ACHN (cell line): ENCODE data around the gene ZNF514.
"Not testable (repeated sequence)": the region's sequence is repeated elsewhere in the genome, so short reads cannot be mapped to it uniquely, and the experiment has no call there.

ENCODE experiments used
- DNase-seq: peaks from one replicate; pipeline ENCODE4 v3.0.0-alpha.2; 2015
- in situ Hi-C: cut with HindIII; loops from 2 replicates; pipeline ENCODE4 v1.10.0; 2017; ENCODE audit warnings: low sequenced_read_pairs, low pct_ligation_motif_present, low pct_unique_long_range_greater_than_20kb

The ZNF514 gene

DNA sequence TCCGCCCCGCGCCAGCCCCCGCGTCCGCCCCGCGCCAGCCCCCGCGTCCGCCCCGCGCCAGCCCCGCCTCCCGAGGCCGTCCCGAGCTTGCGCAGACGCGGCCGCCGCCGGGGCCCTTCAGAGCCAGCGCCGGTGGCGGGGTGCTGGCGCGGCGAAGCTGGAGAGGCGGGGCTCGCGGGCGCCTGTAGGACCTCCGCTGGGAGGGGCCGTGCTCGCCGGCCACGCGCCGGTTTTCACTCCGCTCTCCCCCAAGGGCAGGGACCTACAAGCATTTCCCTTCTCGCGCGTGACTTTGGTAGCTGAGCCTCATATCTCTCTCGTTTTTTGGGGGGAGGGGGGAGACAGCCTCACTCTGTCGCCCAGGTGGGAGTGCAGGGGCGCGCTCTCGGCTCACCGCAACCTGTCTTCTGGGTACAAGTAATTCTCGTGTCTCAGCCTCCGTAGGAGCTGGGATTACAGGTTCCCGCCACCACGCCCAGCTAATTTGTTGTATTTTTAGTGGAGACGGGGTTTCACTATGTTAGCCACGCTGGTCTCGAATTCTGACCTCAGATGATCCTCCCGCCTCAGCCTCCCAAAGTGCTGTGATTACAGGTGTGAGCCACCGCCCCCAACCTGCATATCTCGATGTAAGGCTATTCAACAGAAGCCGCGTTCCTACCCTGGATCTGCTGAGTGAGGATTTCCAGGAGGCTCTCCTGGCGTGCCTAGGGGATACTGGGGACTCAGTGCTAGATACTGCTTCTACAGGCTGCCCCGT is at the start of gene ZNF514:
ZNF514 (minus strand) TSS at position 159 of the 760 bp plus-strand sequence. CDS start 6,595 bp downstream, outside the sequence.
- in situ Hi-C loops = no loop called here

DNA sequence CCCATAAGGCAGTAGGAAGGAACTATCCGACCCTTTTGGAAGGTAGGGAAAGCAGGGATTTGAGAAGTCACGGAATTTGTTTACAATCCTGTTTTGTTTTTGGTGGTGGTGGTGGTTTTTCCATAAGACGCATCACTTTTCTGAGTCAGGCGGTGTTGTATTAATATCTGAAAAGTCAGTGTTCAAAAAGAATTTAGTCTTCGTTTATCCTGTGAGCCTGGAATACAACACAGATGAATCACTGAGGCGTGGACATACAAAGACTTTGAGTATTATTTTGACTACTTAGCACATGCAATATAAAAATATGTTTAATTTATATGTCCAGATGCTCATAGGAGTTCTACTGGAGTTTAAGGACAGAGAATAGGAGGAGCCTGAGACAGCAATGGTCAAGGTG is 48.5 kb upstream of the ZNF514 start:
- DNase-seq = no peak
- in situ Hi-C loops = no loop called here

More for the DNA sequence above, at the start of gene ZNF514:
- DNase-seq = peak; percentile 80

DNA sequence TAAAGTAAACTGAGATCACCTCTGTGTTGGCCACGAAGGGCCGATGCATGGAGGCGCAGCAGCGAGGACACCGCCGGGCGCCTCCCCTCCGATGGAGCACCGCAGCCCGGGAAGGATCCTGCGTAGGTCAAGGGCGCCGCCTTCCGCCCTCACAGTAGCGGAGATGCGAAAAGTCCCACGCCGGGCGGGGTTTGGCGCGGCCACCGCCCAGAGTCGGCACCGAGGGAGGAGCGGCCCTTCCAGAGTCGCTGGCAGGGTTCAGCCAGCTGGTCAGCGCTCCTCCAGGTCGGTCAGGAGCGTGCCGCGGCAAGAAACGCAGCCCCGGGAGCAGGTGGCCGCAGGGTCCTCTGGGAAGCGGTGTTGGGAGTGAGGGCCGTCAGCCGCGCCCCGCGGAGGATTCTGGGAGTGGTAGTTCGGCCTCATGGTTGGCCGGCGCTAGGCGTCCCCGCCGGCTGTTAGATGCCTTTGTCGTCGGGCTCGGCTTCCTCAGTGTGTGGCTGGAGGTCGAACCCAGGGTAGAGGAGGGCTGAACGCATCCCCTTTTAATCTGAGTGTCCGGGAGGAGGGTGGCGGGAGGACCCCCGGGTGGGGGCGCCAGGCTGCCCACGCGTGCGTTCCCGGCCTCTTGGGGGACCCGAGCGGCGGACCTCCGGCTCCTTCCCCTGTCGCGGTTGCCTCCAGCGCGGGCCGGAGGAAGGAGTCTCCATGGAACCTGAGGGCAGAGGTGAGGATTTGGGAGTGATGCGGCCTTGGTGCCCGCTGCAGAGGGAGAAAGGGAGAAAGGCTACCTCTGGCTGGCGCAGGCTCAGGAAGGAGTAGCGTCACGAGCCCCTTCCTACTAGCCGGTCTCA is 47.7 kb upstream of the ZNF514 start, which contains the start of gene ZNF892:
ZNF892 (plus strand) TSS at position 411 of the 851 bp plus-strand sequence; CDS start at position 706, 295 bp downstream.
- DNase-seq = peak; percentile 90
- in situ Hi-C loops = no loop called here

DNA sequence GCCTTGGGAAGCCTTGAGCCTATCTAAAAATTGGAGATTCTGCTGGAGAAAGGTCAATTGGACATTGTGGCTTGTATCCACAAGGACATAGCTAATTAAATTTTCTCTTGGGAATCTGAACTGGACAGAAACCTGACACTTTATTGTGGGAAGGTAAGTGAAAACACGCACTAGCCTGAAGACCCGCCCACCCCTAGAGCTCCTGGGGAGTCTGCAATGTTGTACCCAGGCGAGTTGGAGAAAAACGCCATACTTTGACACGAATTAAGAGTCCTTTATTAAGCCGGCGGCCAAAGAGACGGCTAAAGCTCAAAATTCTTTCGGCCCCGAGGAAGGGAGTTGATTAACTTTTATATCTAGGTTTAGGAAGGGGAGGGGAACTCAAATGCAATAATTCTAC is 46.4 kb upstream of the ZNF514 start:
- in situ Hi-C loops = no loop called here
- DNase-seq = no peak

DNA sequence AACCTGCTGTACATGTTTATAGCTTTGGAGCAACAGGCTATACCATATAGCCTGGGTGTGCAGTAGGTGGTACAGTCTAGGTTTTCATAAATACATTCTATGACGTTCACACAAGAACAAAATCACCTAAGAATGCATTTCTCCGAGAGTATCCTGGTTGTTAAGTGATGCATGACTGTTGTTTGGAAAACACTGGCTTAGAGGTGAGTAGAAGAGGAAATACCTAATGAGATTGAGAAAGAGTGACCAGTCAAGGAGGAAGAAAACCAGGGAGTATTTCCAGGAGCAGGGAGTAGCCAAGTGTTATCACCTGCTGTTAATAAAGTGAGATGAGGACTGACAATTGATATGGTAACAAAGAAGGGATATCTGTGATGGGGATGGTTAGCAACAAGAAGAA is 44.7 kb upstream of the ZNF514 start:
- in situ Hi-C loops = no loop called here
- DNase-seq = no peak

DNA sequence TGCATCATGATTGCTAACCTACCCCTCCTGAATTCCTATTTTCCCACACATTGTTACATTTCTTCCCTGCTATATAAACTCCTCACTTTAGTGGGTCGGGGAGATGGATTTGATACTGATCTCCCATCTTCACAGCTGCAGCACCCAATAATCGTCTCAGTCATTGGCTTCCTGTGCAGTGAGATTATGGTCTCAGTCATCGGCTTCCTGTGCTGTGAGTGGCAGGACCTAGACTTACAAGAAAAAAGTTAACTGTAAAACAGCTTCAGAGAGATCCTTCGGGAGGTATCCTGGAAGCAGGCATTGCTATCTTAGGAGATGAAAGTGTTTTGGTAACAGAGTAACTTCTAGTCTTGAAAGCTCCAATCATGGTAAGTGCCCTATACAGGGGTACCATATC is 44.3 kb upstream of the ZNF514 start:
- in situ Hi-C loops = no loop called here
- DNase-seq = no peak

DNA sequence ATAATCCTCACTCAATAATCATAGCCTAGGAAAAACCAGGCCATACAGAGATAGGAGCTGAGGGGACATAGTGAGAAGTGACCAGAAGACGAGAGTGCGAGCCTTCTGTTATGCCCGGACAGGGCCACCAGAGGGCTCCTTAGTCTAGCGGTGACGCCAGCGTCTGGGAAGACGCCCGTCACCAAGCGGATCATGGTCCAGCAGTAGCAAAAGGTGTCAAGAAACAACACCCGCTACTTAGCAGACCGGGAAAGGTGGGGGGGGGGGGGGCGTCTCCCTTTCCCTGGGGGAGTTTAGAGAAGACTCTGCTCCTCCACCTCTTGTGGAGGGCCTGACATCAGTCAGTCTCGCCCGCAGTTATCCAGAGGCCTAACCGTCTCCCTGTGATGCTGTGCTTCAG is 33.3 kb upstream of the ZNF514 start:
- in situ Hi-C loops = not testable (repeated sequence)
- DNase-seq = peak; percentile 34

DNA sequence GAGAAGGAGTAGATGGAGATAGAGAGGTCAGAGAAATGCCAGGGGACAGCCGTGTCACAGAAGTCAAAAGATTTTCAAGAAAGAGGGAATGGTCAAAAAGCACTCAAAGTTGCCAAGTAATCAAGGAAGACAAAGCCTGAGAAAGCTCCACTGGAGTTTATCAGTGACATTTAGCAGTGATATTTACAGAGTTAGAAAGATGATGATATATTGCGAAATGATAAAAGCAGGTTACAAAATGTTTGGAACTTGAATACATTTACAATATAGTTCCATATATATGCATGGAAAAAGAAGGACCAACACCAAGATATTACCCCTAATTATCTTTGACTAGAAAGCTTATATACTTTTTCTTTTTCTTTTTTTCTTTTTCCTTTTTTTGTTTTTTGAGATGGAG is 26.3 kb upstream of the ZNF514 start:
- in situ Hi-C loops = no loop called here
- no peak for DNase-seq

DNA sequence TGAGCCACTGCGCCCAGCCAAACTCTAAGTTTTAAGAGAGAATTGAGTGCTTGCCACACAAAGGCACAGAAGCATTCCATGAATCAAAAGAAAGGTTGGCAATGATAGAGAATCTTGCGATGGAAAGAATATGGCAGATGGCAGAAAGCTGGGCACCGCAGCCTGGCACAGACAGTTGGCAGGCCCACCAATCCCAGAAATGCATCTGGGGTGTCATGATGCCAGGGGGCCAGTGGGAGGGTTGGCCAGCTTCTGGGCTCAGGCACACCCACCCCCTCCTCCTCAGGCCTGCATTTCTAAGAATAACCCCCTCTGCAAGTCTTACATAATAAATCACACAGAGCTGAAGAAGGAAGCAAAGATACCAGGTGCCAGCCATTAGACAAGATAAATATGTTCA is 25.5 kb upstream of the ZNF514 start:
- no peak for DNase-seq
- in situ Hi-C loops = no loop called here

DNA sequence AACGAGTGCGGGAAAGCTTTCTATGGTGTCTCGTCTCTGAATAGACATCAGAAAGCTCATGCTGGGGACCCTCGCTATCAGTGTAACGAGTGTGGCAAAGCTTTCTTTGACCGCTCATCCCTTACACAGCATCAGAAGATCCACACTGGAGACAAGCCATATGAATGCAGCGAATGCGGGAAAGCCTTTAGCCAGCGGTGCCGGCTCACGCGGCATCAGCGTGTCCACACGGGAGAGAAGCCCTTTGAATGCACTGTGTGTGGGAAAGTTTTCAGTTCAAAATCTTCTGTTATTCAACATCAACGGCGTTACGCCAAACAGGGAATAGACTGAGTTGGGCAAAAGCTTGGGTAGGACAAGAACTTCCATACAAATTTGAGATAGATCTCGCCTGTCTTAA is 22.1 kb upstream of the ZNF514 start:
- no peak for DNase-seq
- in situ Hi-C loops = no loop called here

DNA sequence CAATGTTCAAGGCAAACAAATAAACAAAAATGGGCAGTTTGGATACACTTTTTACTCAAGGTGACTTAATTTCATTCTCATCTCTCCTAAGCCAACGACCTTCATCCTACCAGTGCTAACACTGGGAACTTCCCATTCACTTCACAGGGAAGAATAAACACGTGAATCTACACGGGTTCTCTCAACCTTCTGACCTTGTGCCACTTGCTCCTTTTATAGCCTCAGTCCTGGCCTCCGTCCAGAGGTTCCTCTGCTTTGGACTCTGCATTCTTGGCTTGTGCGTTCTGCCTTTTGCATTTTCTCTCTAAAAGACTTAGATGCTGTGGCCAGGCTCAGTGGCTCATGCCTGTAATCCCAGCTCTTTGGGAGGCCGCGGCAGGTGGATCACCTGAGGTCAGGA is 19.8 kb upstream of the ZNF514 start:
- no peak for DNase-seq
- in situ Hi-C loops = no loop called here

DNA sequence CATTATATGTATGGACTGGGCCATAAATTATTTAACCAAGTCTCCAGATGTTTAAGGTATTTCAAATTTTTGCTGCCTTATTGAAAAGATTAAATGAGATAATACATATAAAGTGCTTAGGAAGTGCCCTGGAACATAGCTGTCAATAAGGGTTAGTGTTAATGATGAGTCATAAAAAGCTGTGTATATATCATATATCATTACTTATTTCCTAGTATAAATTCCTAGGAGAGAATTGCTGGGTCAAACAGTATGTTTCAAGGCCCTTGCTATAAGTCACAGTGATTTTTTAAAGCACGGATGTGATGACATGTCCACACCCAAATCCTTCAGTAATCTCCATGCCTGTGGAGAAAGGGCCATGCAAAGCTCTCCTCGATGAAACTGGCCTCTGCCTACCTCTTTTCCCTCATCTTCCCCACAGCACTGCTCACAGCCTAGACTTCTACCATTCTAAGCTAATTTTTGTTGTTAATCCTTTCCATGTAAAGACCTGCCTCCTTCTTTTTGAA is 14.4 kb upstream of the ZNF514 start:
- in situ Hi-C loops = no loop called here
- no peak for DNase-seq

DNA sequence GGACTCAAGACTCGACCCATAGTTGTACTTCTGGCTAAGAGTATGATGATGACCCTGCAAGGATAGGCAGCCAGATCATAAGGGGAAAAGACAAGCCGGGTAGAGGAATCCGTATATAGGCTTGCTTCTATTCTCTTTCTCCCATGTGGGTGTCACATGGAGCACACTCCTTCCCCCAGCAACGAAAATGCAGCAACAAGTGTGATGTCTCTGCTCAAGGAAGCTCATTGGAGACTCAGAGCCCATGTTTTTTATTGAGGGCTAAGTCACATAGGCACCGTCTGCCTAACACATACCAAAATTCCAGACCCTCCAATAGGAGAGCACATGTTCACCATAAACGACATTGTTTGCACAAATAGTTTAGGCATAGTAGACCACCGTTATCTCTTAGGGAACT is 12.3 kb upstream of the ZNF514 start:
- in situ Hi-C loops = no loop called here

DNA sequence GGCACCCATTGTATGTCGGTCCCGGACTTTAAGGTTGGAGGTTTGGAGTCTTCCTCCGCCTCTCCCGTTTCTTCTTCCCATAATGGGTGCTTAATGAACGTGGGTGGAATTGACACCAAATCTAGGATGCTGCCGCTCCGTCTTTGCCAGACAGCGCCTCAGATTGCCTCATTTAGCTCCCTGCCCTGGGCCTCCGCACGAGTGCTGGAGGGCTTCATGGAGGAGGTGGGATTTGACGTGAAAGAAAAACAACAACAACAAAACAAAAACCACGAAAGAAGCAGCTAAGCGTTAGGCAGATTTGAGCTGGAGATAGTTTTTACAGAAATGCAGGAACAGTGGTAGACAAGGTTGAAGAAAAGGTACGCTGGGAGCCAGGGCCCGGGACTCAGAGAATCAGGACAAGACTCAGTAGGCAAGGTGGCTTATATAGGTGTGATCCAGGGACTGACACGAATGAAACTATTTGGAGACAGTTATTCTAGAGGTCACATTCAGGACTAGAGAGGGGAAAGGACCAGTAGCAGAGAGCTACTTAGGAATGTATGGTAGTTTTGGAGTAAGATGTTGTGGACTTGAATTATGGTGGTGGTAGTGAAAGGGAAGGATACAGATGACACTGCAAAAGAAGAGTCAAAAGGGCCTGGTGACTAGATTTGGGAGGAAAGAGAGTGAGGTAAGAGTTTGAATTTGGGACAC is 6.6 kb upstream of the ZNF514 start:
- peak; percentile 28 for DNase-seq
- in situ Hi-C loops = no loop called here

More for the DNA sequence above, 12.3 kb upstream of the ZNF514 start:
- no peak for DNase-seq

DNA sequence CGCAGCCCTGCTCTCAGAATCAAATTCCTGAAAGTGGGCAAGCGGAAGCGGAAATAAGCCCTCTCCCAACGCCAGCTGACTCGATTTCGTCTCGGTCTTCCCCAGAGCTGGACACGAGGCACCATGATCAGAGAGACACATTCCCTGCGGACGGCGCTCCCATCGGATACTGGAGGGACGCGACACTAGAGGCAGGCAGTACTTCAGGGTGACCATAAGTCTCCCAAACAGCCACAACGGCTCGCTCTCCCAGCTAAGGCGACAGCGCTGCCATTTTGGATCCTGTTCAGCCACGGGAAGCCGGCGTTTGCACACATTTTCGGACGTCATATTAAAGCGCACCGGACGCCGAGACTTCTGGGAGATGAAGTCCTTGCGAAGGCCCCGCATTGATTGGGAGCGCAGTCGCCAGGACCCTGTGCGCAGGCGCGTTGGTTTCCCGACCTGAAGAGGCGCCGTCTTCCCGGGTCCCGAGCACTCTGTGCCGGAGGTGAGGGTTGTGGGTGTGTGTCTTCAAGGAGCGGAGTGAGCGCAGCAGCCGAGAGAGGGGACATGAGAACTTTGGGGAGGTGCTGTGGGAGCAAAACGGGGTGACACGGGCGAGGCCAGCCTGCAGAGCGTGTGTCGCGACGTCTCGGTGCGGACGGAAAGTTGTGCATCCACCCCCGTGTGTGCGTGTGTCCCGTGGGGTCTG is 5.9 kb upstream of the ZNF514 start, which contains the start of gene ZNF2:
ZNF2 (plus strand) TSS at position 439 of the 694 bp plus-strand sequence. CDS start 10,418 bp downstream, outside the sequence.
- in situ Hi-C loops = no loop called here
- peak; percentile 99 for DNase-seq

DNA sequence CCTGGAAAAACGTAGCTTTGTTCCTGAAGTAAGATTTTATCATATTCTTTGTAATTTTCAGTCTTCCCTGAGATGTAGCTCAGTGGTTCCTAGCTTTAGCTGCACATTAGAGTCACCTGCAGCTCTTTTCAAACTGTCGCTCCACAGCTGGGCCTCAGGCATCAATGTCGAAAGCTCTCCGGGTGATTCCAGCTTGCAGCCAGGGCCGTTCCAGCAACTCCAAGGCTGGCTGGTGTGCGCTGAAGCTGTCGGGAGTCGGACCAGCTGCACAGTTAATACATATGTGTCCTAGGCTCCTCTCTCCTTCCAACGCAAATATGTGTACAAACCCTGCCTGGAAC is 5.4 kb upstream of the ZNF514 start:
- in situ Hi-C loops = no loop called here
- DNase-seq = no peak

DNA sequence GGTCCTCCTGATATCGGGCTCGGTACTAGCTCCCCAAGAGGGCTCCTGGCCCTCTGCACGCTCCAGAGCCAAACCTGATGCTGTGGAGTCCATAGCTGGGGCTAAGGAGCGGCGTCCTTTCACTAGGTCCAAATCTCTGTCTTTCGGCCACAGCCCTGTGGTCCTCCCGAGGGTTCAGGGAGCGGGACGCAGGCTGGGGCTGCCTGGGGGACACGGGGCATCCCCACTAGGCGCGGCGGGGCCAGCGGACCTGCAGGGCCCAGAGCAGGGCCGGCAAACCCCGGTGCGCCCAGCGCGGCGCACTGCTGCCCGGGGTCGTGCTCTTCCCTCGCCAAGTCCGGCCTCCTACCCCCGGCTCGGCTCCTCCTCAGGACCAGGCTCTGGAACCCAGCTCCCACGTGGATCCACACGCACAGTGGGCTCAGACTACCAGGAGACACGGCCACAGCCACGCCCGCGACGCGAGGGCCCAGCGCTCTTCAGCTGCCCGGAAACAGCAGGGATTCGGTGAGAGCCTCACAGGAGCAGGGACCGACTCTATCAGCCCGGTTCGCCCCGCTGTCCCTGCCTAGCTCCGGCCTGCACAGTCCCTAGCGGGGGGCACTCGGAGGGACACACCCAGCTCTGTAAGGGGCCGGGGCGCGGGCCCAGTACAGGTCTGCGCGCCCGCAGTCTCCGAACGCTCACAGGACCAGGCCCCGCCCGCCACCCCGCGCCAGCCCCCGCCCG is 593 bp downstream of the ZNF514 start:
- in situ Hi-C loops = no loop called here
- peak; percentile 30 for DNase-seq

DNA sequence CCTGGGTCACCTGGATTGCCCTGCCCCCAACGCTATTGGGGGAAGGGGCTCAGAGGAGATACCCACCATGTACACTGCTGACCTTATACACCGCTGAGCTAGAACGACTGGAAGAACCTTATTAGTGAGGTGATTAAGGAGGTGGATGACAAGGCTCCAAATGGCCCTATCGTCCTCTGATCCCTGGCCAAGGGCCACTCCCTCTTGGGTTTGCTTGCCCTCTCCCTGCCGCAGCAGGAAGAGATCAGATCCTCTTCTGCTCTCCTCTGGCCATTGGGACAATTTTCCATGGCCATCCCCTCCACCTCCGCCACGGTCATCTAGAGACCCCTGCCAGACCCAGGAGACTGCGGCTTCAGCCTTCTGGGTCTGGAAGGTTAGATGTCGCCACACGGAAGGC is 1.2 kb downstream of the ZNF514 start:
- in situ Hi-C loops = no loop called here
- DNase-seq = no peak
